Nephron progenitor cell (in vitro differentiated cells): ENCODE measurements around the gene ACIN1.

Experiments used
- DNase-seq: peaks from one replicate; pipeline ENCODE4 v3.0.0; 2021
- H3K27ac Mint-ChIP-seq: 2 replicates; pipeline ENCODE4 v1.8.0; 2021; ENCODE audit warnings: mild to moderate bottlenecking, moderate library complexity, mixed read lengths
- H3K27me3 Mint-ChIP-seq: 2 replicates; pipeline ENCODE4 v1.8.0; 2021; ENCODE audit warnings: mild to moderate bottlenecking, low read depth, mixed read lengths; ENCODE audit not compliant: poor library complexity
- H3K36me3 Mint-ChIP-seq: 2 replicates; pipeline ENCODE4 v1.8.0; 2021; ENCODE audit warnings: low read depth, mixed read lengths
- H3K4me1 Mint-ChIP-seq: 2 replicates; pipeline ENCODE4 v1.8.0; 2021; ENCODE audit warnings: mixed read lengths
- H3K4me3 Mint-ChIP-seq: 2 replicates; pipeline ENCODE4 v1.8.0; 2021; ENCODE audit warnings: mild to moderate bottlenecking, moderate library complexity, mixed read lengths
- H3K9me3 Mint-ChIP-seq: 2 replicates; pipeline ENCODE4 v1.8.0; 2021; ENCODE audit warnings: mild to moderate bottlenecking, moderate library complexity, mixed read lengths
- TF ChIP-seq, protein P1 (sequence below): fragments of 200-600 bp; sonication (generic); IDR thresholded peaks from 2 replicates; pipeline ENCODE4 v1.5.0; 2021; ENCODE audit warnings: antibody characterized with exemption

The ACIN1 gene

DNA sequence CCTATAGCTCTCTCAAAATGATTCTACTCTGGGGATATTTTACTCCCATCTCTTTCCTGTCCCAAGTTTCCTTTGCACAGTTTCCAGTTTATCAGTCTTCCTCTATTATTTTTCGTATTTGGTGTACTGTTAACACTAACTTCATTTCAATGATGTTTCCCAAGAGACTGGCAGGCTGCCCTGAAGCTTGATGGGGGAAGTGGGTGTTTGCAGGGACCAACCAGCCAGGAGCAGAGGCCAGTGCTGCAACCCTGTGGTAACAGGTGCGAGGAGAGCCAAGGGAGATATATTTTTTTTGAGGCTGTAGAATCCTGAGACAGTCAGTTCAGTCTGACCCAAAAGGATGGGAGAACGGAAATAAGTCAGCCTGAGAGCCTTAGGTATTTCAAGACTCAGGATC is 35.9 kb upstream of the ACIN1 start:
- no peaks in the 10 kb centered on the region for H3K27me3 Mint-ChIP-seq
- no peaks in the 10 kb centered on the region for H3K4me1 Mint-ChIP-seq
- no peak overlapping the region for H3K27ac Mint-ChIP-seq
- H3K36me3 Mint-ChIP-seq: peaks cover 36% of the 10 kb centered on the region
- DNase-seq: no peak
- no peak overlapping the region for H3K4me3 Mint-ChIP-seq
- H3K9me3 Mint-ChIP-seq: no peaks in the 10 kb centered on the region
- TF ChIP-seq, protein P1, sequence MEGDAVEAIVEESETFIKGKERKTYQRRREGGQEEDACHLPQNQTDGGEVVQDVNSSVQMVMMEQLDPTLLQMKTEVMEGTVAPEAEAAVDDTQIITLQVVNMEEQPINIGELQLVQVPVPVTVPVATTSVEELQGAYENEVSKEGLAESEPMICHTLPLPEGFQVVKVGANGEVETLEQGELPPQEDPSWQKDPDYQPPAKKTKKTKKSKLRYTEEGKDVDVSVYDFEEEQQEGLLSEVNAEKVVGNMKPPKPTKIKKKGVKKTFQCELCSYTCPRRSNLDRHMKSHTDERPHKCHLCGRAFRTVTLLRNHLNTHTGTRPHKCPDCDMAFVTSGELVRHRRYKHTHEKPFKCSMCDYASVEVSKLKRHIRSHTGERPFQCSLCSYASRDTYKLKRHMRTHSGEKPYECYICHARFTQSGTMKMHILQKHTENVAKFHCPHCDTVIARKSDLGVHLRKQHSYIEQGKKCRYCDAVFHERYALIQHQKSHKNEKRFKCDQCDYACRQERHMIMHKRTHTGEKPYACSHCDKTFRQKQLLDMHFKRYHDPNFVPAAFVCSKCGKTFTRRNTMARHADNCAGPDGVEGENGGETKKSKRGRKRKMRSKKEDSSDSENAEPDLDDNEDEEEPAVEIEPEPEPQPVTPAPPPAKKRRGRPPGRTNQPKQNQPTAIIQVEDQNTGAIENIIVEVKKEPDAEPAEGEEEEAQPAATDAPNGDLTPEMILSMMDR: no peak

DNA sequence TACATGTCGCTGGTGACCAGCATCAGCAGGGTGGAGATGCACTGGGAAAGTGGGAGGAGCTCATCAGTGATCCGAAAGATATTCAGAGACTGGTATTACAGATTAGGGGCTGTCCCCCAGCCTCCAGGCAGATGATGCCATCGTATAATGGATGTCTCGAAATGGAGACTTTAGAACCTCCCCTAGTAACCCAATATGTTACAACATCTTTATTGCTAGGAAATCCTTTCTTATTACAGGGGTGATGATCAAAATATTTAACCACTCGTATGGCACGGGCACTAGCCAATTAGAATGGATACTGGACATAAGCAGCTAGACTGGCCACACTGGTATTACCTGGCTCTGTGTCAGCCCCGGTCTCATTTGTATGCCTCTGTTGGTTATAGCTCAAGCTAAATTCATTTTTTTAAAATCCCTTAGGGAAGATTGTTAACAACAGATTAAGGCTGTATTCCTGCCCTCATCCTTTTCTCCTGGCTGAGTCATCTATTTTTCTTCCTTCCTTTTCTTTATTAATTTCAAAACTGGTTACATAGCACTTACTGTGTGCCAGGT is 34.9 kb upstream of the ACIN1 start:
- no peak for DNase-seq
- Mint-ChIP-seq H3K4me1 (peaks cover 6% of the 10 kb centered on the region), H3K4me3 (no peak overlapping the region), H3K27me3 (no peaks in the 10 kb centered on the region), H3K9me3 (no peaks in the 10 kb centered on the region), H3K27ac (no peak overlapping the region), H3K36me3 (peaks cover 36% of the 10 kb centered on the region)
- TF ChIP-seq, protein P1: no peak

DNA sequence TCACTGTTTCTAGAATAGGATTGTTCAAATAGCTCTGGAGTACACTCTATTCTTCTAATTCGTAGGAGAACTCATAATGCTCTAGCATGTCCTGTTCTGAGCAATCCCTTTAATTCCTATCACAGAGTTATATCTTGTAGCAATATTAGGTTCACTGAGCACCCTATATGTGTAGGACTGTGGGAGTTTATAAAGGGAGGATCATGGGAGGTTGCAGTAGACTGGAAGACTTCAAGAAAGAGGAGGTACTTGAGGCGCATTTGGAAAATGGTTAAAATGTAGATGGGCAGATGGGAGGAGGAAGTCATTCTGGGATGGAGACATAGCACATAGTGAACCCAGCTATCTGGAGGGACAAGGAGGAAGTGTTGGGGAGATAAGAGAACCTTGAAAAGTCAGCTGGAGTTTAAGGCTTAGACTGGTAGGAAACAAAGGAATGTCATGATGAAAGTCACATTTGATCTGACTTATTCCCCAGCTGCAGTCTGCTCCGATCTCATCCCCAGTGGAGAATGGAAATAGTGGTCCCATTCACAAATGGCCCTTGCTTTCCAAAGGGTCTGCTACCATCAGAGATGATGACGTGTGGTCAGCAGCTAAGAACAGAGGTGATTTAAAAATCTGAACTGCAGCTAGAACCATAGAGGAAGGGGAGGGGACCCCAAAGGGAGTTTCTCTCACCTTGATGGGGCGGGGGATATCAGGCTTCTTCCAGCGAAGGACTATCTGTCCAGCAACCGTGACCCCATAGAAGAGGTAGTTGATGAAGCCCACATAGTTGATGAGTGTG is 34.2 kb upstream of the ACIN1 start:
- Mint-ChIP-seq H3K27me3 (no peaks in the 10 kb centered on the region), H3K27ac (no peak overlapping the region), H3K36me3 (peaks cover 36% of the 10 kb centered on the region), H3K4me3 (no peak overlapping the region), H3K9me3 (no peaks in the 10 kb centered on the region), H3K4me1 (peaks cover 11% of the 10 kb centered on the region)
- TF ChIP-seq, protein P1: no peak
- no peak for DNase-seq

DNA sequence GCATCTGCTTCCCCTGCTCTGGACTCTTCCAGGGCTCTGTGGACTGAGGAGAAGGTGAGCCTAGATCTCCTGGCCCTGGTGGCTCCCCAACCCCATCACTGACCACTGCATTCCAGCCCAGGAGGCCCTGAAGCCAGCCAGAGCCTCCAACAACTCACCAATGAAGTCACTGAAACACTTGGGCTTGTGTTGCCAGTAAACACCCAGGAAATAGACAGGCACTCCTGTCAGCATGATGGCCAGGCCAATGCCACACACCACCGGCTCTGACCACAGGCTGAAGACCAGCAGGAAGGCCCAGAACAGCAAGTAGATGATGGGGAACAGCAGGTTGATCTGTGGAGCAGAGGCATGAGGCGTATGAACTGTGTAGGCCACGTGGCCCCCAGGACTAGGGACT is 32.9 kb upstream of the ACIN1 start:
- Mint-ChIP-seq H3K9me3 (no peaks in the 10 kb centered on the region), H3K4me1 (peaks cover 21% of the 10 kb centered on the region), H3K27ac (no peak overlapping the region), H3K4me3 (no peak overlapping the region), H3K36me3 (peaks cover 36% of the 10 kb centered on the region), H3K27me3 (peaks cover 3% of the 10 kb centered on the region)
- DNase-seq: no peak
- TF ChIP-seq, protein P1: no peak

DNA sequence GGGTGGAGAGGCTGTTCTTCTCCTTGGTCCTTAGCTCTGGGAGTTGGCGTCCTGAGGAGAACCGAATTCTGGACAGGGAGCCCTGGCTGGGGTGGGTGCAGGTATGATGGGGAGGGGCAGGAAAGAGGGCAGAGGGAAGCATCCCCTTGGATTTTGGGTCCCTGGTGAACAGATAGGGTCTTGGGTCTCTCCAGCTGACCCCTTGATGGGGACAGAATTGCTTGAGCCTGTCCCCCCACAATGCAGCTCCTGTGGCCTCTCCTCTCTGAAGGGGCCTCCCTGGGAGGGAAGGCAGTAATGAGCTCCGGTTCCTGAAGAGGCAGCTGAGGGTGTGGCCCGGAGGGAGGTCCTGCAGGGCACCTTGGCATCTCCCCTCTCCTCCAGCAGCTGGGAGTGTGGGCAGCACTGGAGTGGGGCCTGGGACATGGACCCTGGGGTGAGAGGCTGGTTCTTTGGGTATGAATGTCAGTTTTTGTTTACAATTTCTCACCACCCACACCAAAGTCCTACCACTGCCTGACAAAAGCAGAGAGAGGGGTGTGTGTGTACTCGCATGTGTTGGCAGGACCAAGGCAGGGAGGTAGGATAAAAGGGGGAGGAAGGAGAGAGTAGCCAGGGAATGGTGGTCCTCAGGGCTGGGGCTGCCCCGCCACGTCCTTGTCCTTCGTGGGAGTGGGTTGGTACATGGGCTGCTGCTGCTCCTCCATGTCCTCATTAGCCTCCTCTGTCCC is 31.8 kb upstream of the ACIN1 start:
- Mint-ChIP-seq H3K27me3 (peaks cover 5% of the 10 kb centered on the region), H3K27ac (no peak overlapping the region), H3K36me3 (peaks cover 36% of the 10 kb centered on the region), H3K9me3 (no peaks in the 10 kb centered on the region), H3K4me1 (peaks cover 33% of the 10 kb centered on the region), H3K4me3 (no peak overlapping the region)
- TF ChIP-seq, protein P1: no peak
- no peak for DNase-seq
